PFSK-1 (cell line): ENCODE measurements around the gene RNF20.

Experiments
- FOXP2 ChIP-seq: optimal IDR thresholded peaks from 2 replicates; pipeline ENCODE3; 2011; ENCODE audit warnings: borderline replicate concordance, control low read depth, inconsistent platforms; ENCODE audit not compliant: insufficient read depth; ENCODE audit errors: extremely low read length, extremely low read depth
- POLR2AphosphoS5 ChIP-seq: IDR thresholded peaks from 2 replicates; pipeline ENCODE4 v1.6.1; 2012; ENCODE audit warnings: low read depth, mild to moderate bottlenecking, control low read depth, low read length, moderate library complexity
- SIN3A ChIP-seq: IDR thresholded peaks from 2 replicates; pipeline ENCODE4 v1.6.1; 2012; ENCODE audit warnings: mild to moderate bottlenecking, low read length, moderate library complexity, borderline replicate concordance; ENCODE audit not compliant: insufficient read depth
- TAF1 ChIP-seq: IDR thresholded peaks from 2 replicates; pipeline ENCODE4 v1.6.1; 2012; ENCODE audit warnings: low read length, control low read depth, borderline replicate concordance; ENCODE audit not compliant: insufficient read depth
- TF ChIP-seq, protein P1 (sequence below), 2 experiments: IDR thresholded peaks; 2 replicates each; pipeline versions ENCODE4 v1.6.1 to v1.8.0; 2011 to 2012; ENCODE audit warnings: low read depth in 2 of 2, low read length in 2 of 2, control low read depth in 1 of 2, inconsistent platforms in 1 of 2, mild to moderate bottlenecking in 1 of 2, moderate library complexity in 1 of 2; ENCODE audit not compliant: insufficient read depth in 1 of 2

DNA sequence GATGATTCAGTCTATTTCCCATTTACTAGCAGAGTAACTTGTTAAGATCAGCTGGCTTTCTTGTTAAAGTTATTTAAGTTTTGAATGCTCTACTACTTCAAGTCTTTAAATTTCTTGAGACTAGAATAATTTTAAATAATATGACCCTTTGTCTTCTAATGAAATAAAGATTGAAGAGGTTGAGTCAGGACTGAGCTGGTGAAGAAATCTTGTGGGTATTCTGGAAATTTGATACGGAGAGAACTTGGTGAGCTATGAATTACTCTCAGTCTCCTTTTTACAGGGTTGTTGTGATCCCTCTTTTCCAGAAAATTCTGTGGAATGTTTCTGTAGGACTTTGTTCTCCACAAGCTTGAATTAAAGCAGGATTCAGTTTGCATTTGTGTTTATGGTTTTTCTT is 29.3 kb downstream of the RNF20 start:
- no peak for TF ChIP-seq TAF1
- TF ChIP-seq POLR2AphosphoS5, result no peak
- TF ChIP-seq, protein P1, sequence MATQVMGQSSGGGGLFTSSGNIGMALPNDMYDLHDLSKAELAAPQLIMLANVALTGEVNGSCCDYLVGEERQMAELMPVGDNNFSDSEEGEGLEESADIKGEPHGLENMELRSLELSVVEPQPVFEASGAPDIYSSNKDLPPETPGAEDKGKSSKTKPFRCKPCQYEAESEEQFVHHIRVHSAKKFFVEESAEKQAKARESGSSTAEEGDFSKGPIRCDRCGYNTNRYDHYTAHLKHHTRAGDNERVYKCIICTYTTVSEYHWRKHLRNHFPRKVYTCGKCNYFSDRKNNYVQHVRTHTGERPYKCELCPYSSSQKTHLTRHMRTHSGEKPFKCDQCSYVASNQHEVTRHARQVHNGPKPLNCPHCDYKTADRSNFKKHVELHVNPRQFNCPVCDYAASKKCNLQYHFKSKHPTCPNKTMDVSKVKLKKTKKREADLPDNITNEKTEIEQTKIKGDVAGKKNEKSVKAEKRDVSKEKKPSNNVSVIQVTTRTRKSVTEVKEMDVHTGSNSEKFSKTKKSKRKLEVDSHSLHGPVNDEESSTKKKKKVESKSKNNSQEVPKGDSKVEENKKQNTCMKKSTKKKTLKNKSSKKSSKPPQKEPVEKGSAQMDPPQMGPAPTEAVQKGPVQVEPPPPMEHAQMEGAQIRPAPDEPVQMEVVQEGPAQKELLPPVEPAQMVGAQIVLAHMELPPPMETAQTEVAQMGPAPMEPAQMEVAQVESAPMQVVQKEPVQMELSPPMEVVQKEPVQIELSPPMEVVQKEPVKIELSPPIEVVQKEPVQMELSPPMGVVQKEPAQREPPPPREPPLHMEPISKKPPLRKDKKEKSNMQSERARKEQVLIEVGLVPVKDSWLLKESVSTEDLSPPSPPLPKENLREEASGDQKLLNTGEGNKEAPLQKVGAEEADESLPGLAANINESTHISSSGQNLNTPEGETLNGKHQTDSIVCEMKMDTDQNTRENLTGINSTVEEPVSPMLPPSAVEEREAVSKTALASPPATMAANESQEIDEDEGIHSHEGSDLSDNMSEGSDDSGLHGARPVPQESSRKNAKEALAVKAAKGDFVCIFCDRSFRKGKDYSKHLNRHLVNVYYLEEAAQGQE (IDR thresholded peaks at IDR 0.05; ENCODE audit: insufficient read depth in 1 of 2, low read depth in 2 of 2, low read length in 2 of 2), result no peak
- TF ChIP-seq SIN3A, result no peak
- no peak for TF ChIP-seq FOXP2
